IMR-90 (cell line): Measurements from ENCODE around the gene EGFR.

ENCODE experiments used
- CEBPB ChIP-seq: IDR thresholded peaks from 2 replicates; pipeline ENCODE4 v1.6.1; 2012; ENCODE audit warnings: low read depth, low read length, improper control_type of control experiment
- CTCF ChIP-seq: conservative IDR thresholded peaks from 2 replicates; pipeline ENCODE4 v1.5.1; 2012; ENCODE audit warnings: mild to moderate bottlenecking, low read depth, low read length, improper control_type of control experiment
- FOS ChIP-seq: fragments of 150-350 bp; IDR thresholded peaks from 2 replicates; pipeline ENCODE4 v1.6.1; 2016; ENCODE audit warnings: low read depth, low read length
- RAD21 ChIP-seq: IDR thresholded peaks from 2 replicates; pipeline ENCODE4 v1.6.1; 2012; ENCODE audit warnings: low read length, improper control_type of control experiment

GRCh38 chr7:55094092-55094690 is 75.4 kb downstream of the EGFR start:
- TF ChIP-seq FOS = no peak
- no peak for TF ChIP-seq CTCF
- TF ChIP-seq RAD21 = no peak
- TF ChIP-seq CEBPB = no peak
